HEK293 (cell line): ENCODE data around the gene HNRNPL.

Experiments used
- CTCF ChIA-PET: fragments of 350-600 bp; formaldehyde crosslinking; extraction: SDS; loops from one replicate; lab custom pipeline; 2021; ENCODE audit warnings: antibody characterized with exemption; lab: Yijun Ruan, JAX
- POLR2A ChIA-PET: fragments of 300-600 bp; formaldehyde crosslinking; extraction: SDS; loops from one replicate; lab custom pipeline; 2020; ENCODE audit warnings: antibody characterized with exemption, inconsistent platforms; lab: Yijun Ruan, JAX
- H3K27ac ChIP-seq: fragments of 200-500 bp; sonication (Bioruptor generic); 2 replicates; pipeline ENCODE4 v1.5.1; 2014; ENCODE audit warnings: low read depth, low read length, control low read depth, inconsistent platforms; ENCODE audit errors: extremely low read depth
- H3K36me3 ChIP-seq, 2 experiments: fragments of 200-500 bp in 1 of 2; sonication (Bioruptor generic) in 1 of 2; 1 replicate in 1 of 2; 2 replicates in 1 of 2; pipeline ENCODE4 v1.5.1; 2014 to 2017; ENCODE audit warnings: inconsistent platforms in 2 of 2, low read length in 2 of 2; ENCODE audit not compliant: control insufficient read depth in 2 of 2, insufficient read depth in 1 of 2
- H3K4me1 ChIP-seq: fragments of 200-500 bp; sonication (Bioruptor generic); 2 replicates; pipeline ENCODE4 v1.5.1; 2014; ENCODE audit warnings: mild to moderate bottlenecking, low read length, inconsistent platforms; ENCODE audit not compliant: control insufficient read depth, insufficient read depth
- H3K4me3 ChIP-seq: 2 replicates; pipeline ENCODE4 v1.5.1; 2011; ENCODE audit warnings: low read depth, mild to moderate bottlenecking, control low read depth, low read length, moderate library complexity
- H3K9me3 ChIP-seq: fragments of 200-500 bp; sonication (Bioruptor generic); 2 replicates; pipeline ENCODE4 v1.5.1; 2014; ENCODE audit warnings: low read depth, low read length, inconsistent platforms; ENCODE audit not compliant: control insufficient read depth, insufficient read depth
- BCL11B ChIP-seq: fragments of 450-650 bp; formaldehyde crosslinking; IDR thresholded peaks from 2 replicates; pipeline ENCODE4 v1.5.1; 2016; ENCODE audit warnings: low read depth, missing biosample characterization, missing genetic modification characterization
- FEZF1 ChIP-seq: fragments of 450-650 bp; formaldehyde crosslinking; IDR thresholded peaks from 2 replicates; pipeline ENCODE4 v1.5.1; 2016; ENCODE audit warnings: missing biosample characterization, missing genetic modification characterization
- MYNN ChIP-seq: fragments of 450-650 bp; formaldehyde crosslinking; IDR thresholded peaks from 2 replicates; pipeline ENCODE4 v1.5.1; 2016; ENCODE audit warnings: missing biosample characterization, missing genetic modification characterization, borderline replicate concordance
- OVOL3 ChIP-seq: fragments of 450-650 bp; formaldehyde crosslinking; IDR thresholded peaks from 2 replicates; pipeline ENCODE4 v1.5.1; 2016; ENCODE audit warnings: missing biosample characterization, missing genetic modification characterization
- PRDM6 ChIP-seq: fragments of 450-650 bp; formaldehyde crosslinking; IDR thresholded peaks from 2 replicates; pipeline ENCODE4 v1.5.1; 2017; ENCODE audit warnings: missing biosample characterization, missing genetic modification characterization
- SALL2 ChIP-seq: fragments of 450-650 bp; formaldehyde crosslinking; IDR thresholded peaks from 2 replicates; pipeline ENCODE4 v1.5.0; 2017; ENCODE audit warnings: missing biosample characterization, mild to moderate bottlenecking, missing genetic modification characterization, borderline replicate concordance
- YY2 ChIP-seq: fragments of 450-650 bp; formaldehyde crosslinking; IDR thresholded peaks from 2 replicates; pipeline ENCODE4 v1.5.1; 2016; ENCODE audit warnings: missing biosample characterization, missing genetic modification characterization
- ZBTB17 ChIP-seq: fragments of 450-650 bp; formaldehyde crosslinking; IDR thresholded peaks from 2 replicates; pipeline ENCODE4 v1.5.1; 2016; ENCODE audit warnings: missing biosample characterization, missing genetic modification characterization
- ZBTB7A ChIP-seq: fragments of 450-650 bp; formaldehyde crosslinking; IDR thresholded peaks from 2 replicates; pipeline ENCODE4 v1.5.1; 2016; ENCODE audit warnings: low read depth, missing biosample characterization, missing genetic modification characterization
- ZNF175 ChIP-seq: fragments of 450-650 bp; formaldehyde crosslinking; IDR thresholded peaks from 2 replicates; pipeline ENCODE4 v1.5.1; 2016; ENCODE audit warnings: missing biosample characterization, missing genetic modification characterization
- ZNF221 ChIP-seq: fragments of 450-650 bp; formaldehyde crosslinking; IDR thresholded peaks from 2 replicates; pipeline ENCODE4 v1.5.1; 2017; ENCODE audit warnings: missing biosample characterization, missing genetic modification characterization, borderline replicate concordance
- ZNF24 ChIP-seq: fragments of 450-650 bp; formaldehyde crosslinking; IDR thresholded peaks from 2 replicates; pipeline ENCODE4 v1.5.1; 2016; ENCODE audit warnings: missing biosample characterization, missing genetic modification characterization
- ZNF302 ChIP-seq: fragments of 450-650 bp; formaldehyde crosslinking; IDR thresholded peaks from 2 replicates; pipeline ENCODE4 v1.5.1; 2016; ENCODE audit warnings: missing biosample characterization, missing genetic modification characterization, low read depth
- ZNF335 ChIP-seq: fragments of 450-650 bp; formaldehyde crosslinking; conservative IDR thresholded peaks from 2 replicates; pipeline ENCODE4 v1.5.1; 2016; ENCODE audit warnings: missing biosample characterization, missing genetic modification characterization
- ZNF391 ChIP-seq: fragments of 450-650 bp; formaldehyde crosslinking; IDR thresholded peaks from 2 replicates; pipeline ENCODE4 v1.5.1; 2016; ENCODE audit warnings: low read depth, missing biosample characterization, missing genetic modification characterization, borderline replicate concordance
- ZNF394 ChIP-seq: fragments of 450-650 bp; formaldehyde crosslinking; IDR thresholded peaks from 2 replicates; pipeline ENCODE4 v1.5.1; 2016; ENCODE audit warnings: missing biosample characterization, missing genetic modification characterization, mild to moderate bottlenecking, moderate library complexity, borderline replicate concordance
- ZNF433 ChIP-seq: fragments of 450-650 bp; formaldehyde crosslinking; IDR thresholded peaks from 2 replicates; pipeline ENCODE4 v1.5.1; 2016; ENCODE audit warnings: missing biosample characterization, missing genetic modification characterization, low read depth
- ZNF449 ChIP-seq: fragments of 450-650 bp; formaldehyde crosslinking; IDR thresholded peaks from 2 replicates; pipeline ENCODE4 v1.5.1; 2017; ENCODE audit warnings: missing biosample characterization, mild to moderate bottlenecking, missing genetic modification characterization, moderate library complexity
- ZNF514 ChIP-seq: fragments of 450-650 bp; formaldehyde crosslinking; IDR thresholded peaks from 2 replicates; pipeline ENCODE4 v1.5.1; 2016; ENCODE audit warnings: missing biosample characterization, missing genetic modification characterization
- ZNF600 ChIP-seq: fragments of 450-650 bp; formaldehyde crosslinking; IDR thresholded peaks from 2 replicates; pipeline ENCODE4 v1.5.1; 2016; ENCODE audit warnings: missing biosample characterization, missing genetic modification characterization
- ZNF768 ChIP-seq: fragments of 450-650 bp; formaldehyde crosslinking; IDR thresholded peaks from 2 replicates; pipeline ENCODE4 v1.5.1; 2018; ENCODE audit warnings: missing biosample characterization, mild to moderate bottlenecking, missing genetic modification characterization
- ZNF830 ChIP-seq: fragments of 450-650 bp; IDR thresholded peaks from 2 replicates; pipeline ENCODE4 v1.5.0; 2018; ENCODE audit warnings: missing biosample characterization, missing genetic modification characterization, low read depth, mild to moderate bottlenecking, moderate library complexity

The HNRNPL gene

GRCh38 chr19:38838986-38839761, 10.6 kb downstream of the HNRNPL start:
- Histone ChIP-seq H3K9me3 (no peaks in the 10 kb centered on the region), H3K27ac (peak overlapping the region; percentile 63), H3K4me3 (no peak overlapping the region), H3K4me1 (0 out of 2 replicates have a peak, but pooled peaks cover under 1% of the 10 kb centered on the region), H3K36me3 (peaks cover 89 to 94% of the 10 kb centered on the region in 2 experiments)
- ChIA-PET POLR2A (interaction anchor here (0.6 to 4.6 kb wide), 8 partner anchors 7 to 581 kb away, joined by 3 to 67 read pairs (median 5); partner anchors contain the start of genes ECH1, HNRNPL, MRPS12 and SARS2), CTCF (interaction anchor here (0.7 kb wide), 1 partner anchor 204 kb away, joined by 4 read pairs; no protein-coding TSS in a partner anchor)
- no peak for TF ChIP-seq ZBTB17
- peak; percentile 91 for TF ChIP-seq ZNF449
- no peak for TF ChIP-seq FEZF1 (tag by site-specific recombination)
- TF ChIP-seq YY2 (tag by site-specific recombination) = no peak
- no peak for TF ChIP-seq PRDM6
- TF ChIP-seq ZNF221 (tag by site-specific recombination) = no peak
- TF ChIP-seq ZNF335 (tag by site-specific recombination) = no peak
- TF ChIP-seq ZNF768 (tag by site-specific recombination) = no peak
- no peak for TF ChIP-seq BCL11B (tag by site-specific recombination)
- TF ChIP-seq ZNF394 (tag by site-specific recombination) = peak; percentile 37; the same call in 1 of the 2 replicates
- 0 out of 2 replicates have a peak, but pooled peaks have one; percentile 49 for TF ChIP-seq ZNF391 (tag by site-specific recombination)
- no peak for TF ChIP-seq ZNF514
- no peak for TF ChIP-seq OVOL3 (tag by site-specific recombination)
- TF ChIP-seq ZNF24 (tag by site-specific recombination) = no peak
- no peak for TF ChIP-seq ZNF433
- TF ChIP-seq ZBTB7A (tag by site-specific recombination) = no peak
- no peak for TF ChIP-seq SALL2 (tag by site-specific recombination)
- TF ChIP-seq ZNF830 (tag by site-specific recombination) = no peak
- no peak for TF ChIP-seq ZNF175
- no peak for TF ChIP-seq MYNN (tag by site-specific recombination)
- no peak for TF ChIP-seq ZNF302 (tag by site-specific recombination)
- peak; percentile 85 for TF ChIP-seq ZNF600 (tag by site-specific recombination)
